Epithelial cell of umbilical artery (primary cell): ENCODE results near the gene OR10T2. TPM values are rescaled to one million over a fixed set of nuclear protein-coding genes. Genes with fewer than 3 reads are reported as not detected.

Source experiments
- total RNA-seq: library from RNA; depleted of rRNA; stranded (reverse); fragments of >200 nt; gene quantifications from 2 replicates; pipeline ENCODE4 v1.2.3, GENCODE V29; 2014

OR10T2 gene, protein sequence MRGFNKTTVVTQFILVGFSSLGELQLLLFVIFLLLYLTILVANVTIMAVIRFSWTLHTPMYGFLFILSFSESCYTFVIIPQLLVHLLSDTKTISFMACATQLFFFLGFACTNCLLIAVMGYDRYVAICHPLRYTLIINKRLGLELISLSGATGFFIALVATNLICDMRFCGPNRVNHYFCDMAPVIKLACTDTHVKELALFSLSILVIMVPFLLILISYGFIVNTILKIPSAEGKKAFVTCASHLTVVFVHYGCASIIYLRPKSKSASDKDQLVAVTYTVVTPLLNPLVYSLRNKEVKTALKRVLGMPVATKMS
- total RNA-seq = not detected in 2 replicates

DNA sequence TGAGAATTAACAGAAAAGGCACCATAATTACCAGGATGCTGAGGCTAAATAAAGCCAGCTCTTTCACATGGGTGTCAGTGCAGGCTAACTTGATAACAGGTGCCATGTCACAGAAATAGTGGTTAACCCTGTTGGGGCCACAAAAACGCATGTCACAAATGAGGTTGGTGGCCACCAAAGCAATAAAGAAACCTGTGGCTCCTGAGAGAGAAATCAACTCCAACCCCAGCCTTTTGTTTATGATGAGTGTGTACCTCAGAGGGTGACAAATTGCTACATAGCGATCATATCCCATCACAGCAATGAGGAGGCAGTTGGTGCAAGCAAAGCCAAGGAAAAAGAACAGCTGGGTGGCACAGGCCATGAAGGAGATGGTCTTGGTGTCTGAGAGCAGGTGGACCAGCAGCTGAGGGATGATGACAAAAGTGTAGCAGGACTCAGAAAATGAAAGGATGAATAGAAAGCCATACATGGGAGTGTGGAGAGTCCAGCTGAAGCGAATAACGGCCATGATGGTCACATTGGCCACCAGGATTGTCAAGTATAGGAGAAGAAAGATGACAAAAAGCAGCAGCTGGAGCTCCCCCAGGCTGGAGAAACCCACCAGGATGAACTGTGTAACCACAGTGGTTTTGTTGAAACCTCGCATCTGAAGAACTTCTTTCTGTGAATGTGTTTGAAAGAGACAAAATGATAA, at the start of gene OR10T2:
OR10T2 (minus strand) TSS at position 649 of the 697 bp plus-strand sequence; CDS start at position 649, 0 bp downstream.

DNA sequence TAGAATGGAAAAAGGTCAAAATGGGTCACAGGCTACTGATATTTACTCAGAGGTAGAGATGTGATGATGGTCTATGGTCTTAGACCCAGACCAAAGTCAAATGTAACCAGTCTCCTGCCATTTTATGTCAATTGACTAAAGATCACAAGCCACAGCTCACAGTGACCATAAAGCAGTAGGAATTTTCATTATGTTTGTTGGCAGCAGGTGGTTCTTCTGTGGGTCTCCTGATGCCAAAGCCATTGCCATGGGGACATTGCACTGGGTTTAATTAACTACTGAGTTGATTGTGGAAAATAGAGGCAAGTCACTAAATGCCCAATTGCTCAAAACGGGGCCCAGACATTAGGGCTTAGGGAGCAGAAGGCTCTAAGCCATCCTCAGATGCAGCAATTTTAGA, 26.9 kb upstream of the OR10T2 start, which contains the start of gene OR10K2:
OR10K2 (minus strand) TSS at position 101 of the 400 bp plus-strand sequence. CDS start 5,371 bp downstream, outside the sequence.

GRCh38 chr1:158353303-158354075, 45.8 kb downstream of the OR10T2 start, which contains the start of gene CD1E:
Gene CD1E, plus strand, starts transcription at chr1:158353894. Its CDS starts 95 bp downstream, at chr1:158353989.

Other genes starting within 250 kb of the OR10T2 start
- gene CD1D, start 218.6 kb downstream of the OR10T2 start, total RNA-seq = not detected in 2 replicates
- gene CD1A, start 145.0 kb downstream of the OR10T2 start, total RNA-seq = under 0.01 TPM in 1 of 2 replicates, not detected in the other
- not detected in 2 replicates for gene CD1C, start 109.5 kb downstream of the OR10T2 start, total RNA-seq
- gene CD1B, start 67.9 kb downstream of the OR10T2 start, total RNA-seq = not detected in 2 replicates
- gene CD1E, start 45.6 kb downstream of the OR10T2 start, total RNA-seq = not detected in 2 replicates
- not detected in 2 replicates for gene OR10K2, start 26.8 kb upstream of the OR10T2 start, total RNA-seq
- not detected in 2 replicates for gene OR10K1, start 62.4 kb upstream of the OR10T2 start, total RNA-seq
- gene OR10R2, start 72.8 kb upstream of the OR10T2 start, total RNA-seq = not detected in 2 replicates
- gene OR6Y1, start 154.9 kb upstream of the OR10T2 start, total RNA-seq = not detected in 2 replicates
- gene OR6P1, start 171.1 kb upstream of the OR10T2 start, total RNA-seq = not detected in 2 replicates
- gene OR10X1, start 180.4 kb upstream of the OR10T2 start, total RNA-seq = not detected in 2 replicates
- gene OR10Z1, start 205.8 kb upstream of the OR10T2 start, total RNA-seq = not detected in 2 replicates